ENCODE measurements around the gene RPUSD4. TPM values are rescaled to one million over a fixed set of nuclear protein-coding genes. Genes with fewer than 3 reads are reported as not detected.

Gene RPUSD4
- total RNA-seq, 4 donors from 2014 or later: 17.5 to 24.1 (median 20.7) TPM

- no peak overlapping the region for H3K4me3 ChIP-seq (ENCODE audit: low read depth, poor library complexity, severe bottlenecking)
- intact Hi-C loops (cut with DNase I; ENCODE audit: low total_unique reads): no loop called here
- no peak for TF ChIP-seq POLR2A (IDR thresholded peaks at IDR 0.05)
- TF ChIP-seq, protein P1, sequence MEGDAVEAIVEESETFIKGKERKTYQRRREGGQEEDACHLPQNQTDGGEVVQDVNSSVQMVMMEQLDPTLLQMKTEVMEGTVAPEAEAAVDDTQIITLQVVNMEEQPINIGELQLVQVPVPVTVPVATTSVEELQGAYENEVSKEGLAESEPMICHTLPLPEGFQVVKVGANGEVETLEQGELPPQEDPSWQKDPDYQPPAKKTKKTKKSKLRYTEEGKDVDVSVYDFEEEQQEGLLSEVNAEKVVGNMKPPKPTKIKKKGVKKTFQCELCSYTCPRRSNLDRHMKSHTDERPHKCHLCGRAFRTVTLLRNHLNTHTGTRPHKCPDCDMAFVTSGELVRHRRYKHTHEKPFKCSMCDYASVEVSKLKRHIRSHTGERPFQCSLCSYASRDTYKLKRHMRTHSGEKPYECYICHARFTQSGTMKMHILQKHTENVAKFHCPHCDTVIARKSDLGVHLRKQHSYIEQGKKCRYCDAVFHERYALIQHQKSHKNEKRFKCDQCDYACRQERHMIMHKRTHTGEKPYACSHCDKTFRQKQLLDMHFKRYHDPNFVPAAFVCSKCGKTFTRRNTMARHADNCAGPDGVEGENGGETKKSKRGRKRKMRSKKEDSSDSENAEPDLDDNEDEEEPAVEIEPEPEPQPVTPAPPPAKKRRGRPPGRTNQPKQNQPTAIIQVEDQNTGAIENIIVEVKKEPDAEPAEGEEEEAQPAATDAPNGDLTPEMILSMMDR (IDR thresholded peaks at IDR 0.05): no peak
- DNase-seq (ENCODE audit: low spot score in 2 of 2): no peak
- WGBS, 2 donors: 87 to 98% methylated on average over 4 of the region's 4 CpGs
Measured at GRCh38 chr11:126253265-126253664, 41.8 kb upstream of the RPUSD4 start.

DNA sequence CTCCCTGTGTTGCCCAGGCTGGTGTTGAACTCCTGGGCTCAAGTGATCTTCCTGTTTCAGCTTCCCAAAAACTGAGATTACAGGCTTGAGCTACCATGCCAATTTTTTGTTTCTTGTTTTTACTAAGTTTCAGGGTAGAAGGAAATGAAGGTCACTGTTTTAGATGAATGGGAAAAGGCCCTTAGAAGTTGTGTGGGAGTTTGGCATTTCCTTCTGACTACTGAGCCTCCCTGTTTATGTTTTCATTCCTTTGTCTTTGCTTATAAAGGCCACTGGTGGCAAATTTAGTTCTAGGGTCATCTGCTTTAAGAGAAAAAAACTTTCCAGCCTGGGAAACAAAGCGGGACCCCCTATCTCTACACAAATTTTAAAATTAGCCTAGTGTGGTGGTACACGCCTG is 35.2 kb upstream of the RPUSD4 start:
- WGBS, 2 donors: 85 to 96% methylated on average over 2 of the region's 2 CpGs
- H3K4me3 ChIP-seq (ENCODE audit: low read depth, poor library complexity, severe bottlenecking): no peak overlapping the region
- no peak for DNase-seq (ENCODE audit: low spot score in 2 of 2)
- intact Hi-C loops (cut with DNase I; ENCODE audit: low total_unique reads): no loop called here
- TF ChIP-seq, protein P1 (IDR thresholded peaks at IDR 0.05): no peak
- no peak for TF ChIP-seq POLR2A (IDR thresholded peaks at IDR 0.05)

DNA sequence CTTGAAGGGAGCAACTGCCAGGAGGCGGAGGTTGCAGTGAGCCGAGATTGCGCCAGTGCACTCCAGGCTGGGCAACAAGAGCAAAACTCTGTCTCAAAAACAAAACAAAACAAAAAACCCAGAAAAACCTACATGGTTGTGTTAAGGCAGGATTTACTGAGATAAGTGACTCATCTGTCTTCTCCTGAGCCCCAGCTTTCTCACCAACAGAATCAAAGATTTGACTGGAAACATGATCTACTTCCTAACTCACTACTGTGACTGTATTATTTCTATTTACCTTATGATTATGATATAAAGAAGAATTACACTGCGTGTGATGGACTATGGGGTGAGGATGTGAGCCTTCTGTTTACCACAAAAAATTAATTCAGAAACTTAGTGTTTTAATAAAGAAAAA is 21.9 kb upstream of the RPUSD4 start:
- no peak for TF ChIP-seq POLR2A (IDR thresholded peaks at IDR 0.05)
- TF ChIP-seq, protein P1 (IDR thresholded peaks at IDR 0.05): no peak
- no peak overlapping the region for H3K4me3 ChIP-seq (ENCODE audit: low read depth, poor library complexity, severe bottlenecking)
- 85 to 97% methylated on average over 4 of the region's 4 CpGs for WGBS, 2 donors
- intact Hi-C loops (cut with DNase I; ENCODE audit: low total_unique reads): no loop called here
- no peak for DNase-seq (ENCODE audit: low spot score in 2 of 2)

GRCh38 chr11:126232683-126233082 is 21.2 kb upstream of the RPUSD4 start:
- H3K4me3 ChIP-seq (ENCODE audit: low read depth, poor library complexity, severe bottlenecking): no peak overlapping the region
- intact Hi-C loops (cut with DNase I; ENCODE audit: low total_unique reads): no loop called here
- DNase-seq (ENCODE audit: low spot score in 2 of 2): no peak
- WGBS, 2 donors: 86 to 88% methylated on average over 3 of the region's 3 CpGs
- TF ChIP-seq, protein P1 (IDR thresholded peaks at IDR 0.05): no peak
- no peak for TF ChIP-seq POLR2A (IDR thresholded peaks at IDR 0.05)

- DNase-seq (ENCODE audit: low spot score in 2 of 2): no peak
- 65 to 71% methylated on average over 6 of the region's 6 CpGs for WGBS, 2 donors
- no peak overlapping the region for H3K4me3 ChIP-seq (ENCODE audit: low read depth, poor library complexity, severe bottlenecking)
- intact Hi-C loops (cut with DNase I; ENCODE audit: low total_unique reads): no loop called here
- TF ChIP-seq POLR2A (IDR thresholded peaks at IDR 0.05): no peak
- TF ChIP-seq, protein P1 (IDR thresholded peaks at IDR 0.05): no peak
Measured at GRCh38 chr11:126231725-126232459, 20.4 kb upstream of the RPUSD4 start.

Data from lower leg skin (tissue), 4 donors.